SKM-1 treated with dmso at 0.1 percent for 144 hours (cell line): Measurements from ENCODE around the gene CHRM1.
"Not testable (repeated sequence)": the region's sequence is repeated elsewhere in the genome, so short reads cannot be mapped to it uniquely, and the experiment has no call there.

Experiments
- DNase-seq: peaks from one replicate; lab custom pipeline; 2025; ENCODE audit not compliant: unreplicated experiment; lab: John Stamatoyannopoulos, UW

CHRM1 gene

GRCh38 chr11:62921201-62921572 lies at the start of gene CHRM1:
Gene CHRM1, minus strand, starts transcription at chr11:62921363. Its CDS starts 10,263 bp downstream, at chr11:62911100.
- no peak for DNase-seq

- DNase-seq: no peak
Observed at GRCh38 chr11:62965574-62965973, 44.4 kb upstream of the CHRM1 start.

- DNase-seq: no peak
Observed at GRCh38 chr11:62962391-62962790, 41.2 kb upstream of the CHRM1 start.

GRCh38 chr11:62961017-62961570 lies 39.9 kb upstream of the CHRM1 start:
- no peak for DNase-seq

DNA sequence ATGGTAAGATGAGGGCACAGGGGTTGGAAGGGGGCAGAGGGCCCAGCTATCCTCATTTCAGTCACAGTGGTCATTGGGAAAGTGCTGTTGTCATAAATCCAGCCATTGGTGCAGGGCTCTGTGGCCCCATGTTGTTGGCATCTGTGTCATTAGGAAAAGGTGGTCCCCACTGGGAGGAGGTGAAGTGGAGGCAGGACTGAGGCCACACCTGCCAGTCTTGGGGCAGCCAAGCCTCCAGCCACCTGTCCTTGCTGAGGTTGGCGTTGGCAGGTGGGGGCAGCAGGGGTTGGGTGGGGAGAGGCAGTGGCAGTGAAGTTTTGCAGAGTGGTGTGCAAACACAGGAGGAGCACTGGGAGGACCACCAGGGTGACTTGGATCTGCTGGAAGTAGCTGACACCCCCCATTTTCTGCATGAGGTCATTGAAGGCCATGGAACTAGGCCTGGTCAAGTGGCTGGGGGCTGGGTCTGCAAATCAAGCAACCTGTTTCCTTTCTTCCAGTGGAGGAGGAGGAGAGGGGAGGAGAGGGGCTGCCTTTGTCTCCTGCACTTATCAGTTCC lies 38.3 kb upstream of the CHRM1 start:
- no peak for DNase-seq

- DNase-seq: no peak
Observed at GRCh38 chr11:62958547-62959421, 37.6 kb upstream of the CHRM1 start.

DNA sequence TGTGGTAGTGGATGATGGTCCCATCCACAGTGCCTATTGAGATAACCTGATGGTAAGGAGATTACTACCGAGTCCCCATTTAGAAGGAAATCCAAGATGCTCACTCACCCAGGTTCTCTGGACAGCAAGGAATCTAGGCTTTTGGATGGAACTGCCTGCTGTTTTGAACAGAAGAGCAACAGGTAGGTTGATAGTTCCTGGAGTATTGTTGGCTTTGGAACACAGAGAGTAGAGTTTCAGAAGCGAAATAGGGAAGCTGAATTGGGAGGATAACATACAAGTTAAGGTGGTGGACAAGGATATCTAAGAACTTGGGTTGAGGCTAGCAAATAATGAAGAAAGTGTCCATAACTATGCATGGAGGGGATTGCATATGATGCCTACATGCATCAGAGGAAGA lies 36.0 kb upstream of the CHRM1 start:
- no peak for DNase-seq

DNA sequence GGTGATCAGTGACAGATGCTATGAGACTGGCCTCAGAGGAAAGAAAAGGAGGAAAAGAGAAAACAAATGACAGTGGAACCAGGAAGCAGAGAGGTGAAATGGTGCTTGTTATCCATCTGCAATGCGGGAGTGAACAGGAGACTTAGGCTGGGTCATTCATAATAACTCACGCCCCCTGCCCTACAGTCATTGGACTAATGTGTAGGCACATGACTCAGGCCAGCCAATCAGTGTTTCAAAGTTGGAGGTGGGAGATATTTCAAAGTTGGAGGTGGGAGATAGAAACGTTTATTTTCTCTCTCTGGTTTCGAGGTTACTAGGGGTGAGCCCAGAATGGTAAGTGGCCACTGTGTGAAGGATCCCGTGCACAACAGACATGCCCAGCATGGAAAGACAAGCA lies 33.3 kb upstream of the CHRM1 start:
- no peak for DNase-seq

DNA sequence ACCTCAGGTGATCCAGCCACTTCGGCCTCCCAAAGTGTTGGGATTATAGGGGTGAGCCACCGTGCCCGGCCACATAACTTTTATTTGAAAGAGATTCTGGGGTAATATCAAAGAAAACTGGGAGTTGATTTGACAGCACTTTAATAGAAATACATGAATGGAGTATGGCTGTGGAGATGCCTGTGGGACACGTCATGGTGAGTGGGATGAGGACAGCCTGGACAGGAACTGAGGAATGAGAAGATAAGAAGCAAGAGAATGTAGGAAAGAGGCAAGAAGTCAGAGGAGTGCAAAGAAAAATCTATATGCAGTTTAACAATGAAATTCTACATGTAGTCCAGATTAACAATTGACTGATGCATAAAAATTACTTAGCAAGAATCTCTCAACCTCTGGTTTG lies 32.6 kb upstream of the CHRM1 start:
- DNase-seq: no peak

DNA sequence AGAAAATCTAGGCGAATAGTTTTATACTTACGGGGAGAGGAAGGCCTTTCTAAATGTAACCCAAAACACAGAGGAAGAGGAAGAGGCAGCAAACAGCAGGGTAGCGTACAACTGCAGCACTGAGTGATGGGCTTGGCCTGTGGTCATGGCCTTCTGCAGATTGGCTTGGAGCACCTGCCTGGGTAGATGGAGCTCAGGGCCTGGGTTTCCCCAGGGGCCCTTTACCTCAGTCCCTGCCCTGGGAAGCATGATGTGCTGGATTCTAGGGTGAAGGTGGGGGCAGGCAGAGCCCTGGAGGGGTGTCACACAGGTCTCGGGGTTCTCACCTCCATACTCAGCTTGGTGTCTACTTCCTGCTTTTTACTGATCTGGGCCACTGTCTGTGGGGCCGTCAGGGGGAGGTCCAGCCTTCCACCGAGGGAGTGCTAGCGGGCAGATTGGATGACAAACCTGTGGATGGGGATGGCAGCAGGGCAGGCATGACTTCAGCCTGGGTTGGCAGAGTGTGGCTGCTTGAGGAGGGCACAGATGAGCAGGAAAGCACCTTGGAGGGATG lies 27.7 kb upstream of the CHRM1 start:
- DNase-seq: no peak

DNA sequence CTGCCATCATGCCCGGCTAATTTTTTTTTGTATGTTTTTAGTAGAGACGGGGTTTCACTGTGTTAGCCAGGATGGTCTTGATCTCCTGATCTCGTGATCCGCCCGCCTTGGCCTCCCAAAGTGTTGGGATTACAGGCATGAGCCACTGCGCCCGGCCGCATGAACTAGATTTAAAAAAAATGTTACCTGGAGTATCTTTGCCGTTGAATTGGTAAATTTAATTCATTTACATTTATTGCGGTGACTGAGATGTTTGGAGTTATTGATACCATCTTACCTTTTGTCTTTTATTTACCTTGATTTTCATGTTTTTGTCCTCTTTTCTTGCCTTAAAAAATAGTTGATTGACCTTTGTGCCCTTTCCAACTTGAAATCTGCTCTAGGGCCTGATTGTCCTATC lies 24.4 kb upstream of the CHRM1 start:
- not testable (repeated sequence) for DNase-seq

DNA sequence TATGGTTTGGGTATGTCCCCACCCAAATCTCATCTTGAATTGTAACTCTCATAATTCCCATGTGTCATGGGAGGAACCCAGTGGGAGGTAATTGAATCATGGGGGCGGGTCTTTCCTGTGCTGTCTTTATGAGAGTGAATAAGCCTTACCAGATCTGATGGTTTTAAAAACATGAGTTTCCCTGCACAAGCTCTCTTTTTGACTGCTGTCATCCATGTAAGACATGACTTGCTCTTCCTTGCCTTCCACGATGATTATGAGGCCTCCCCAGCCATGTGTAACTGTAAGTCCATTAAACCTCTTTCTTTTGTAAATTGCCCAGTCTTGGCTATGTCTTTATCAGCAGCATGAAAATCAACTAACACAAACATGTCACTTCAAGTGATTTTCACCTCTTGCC lies 16.4 kb upstream of the CHRM1 start:
- DNase-seq: not testable (repeated sequence)

- no peak for DNase-seq
Observed at GRCh38 chr11:62934496-62934785, 13.3 kb upstream of the CHRM1 start.

- DNase-seq: no peak
Observed at GRCh38 chr11:62933750-62934495, 12.8 kb upstream of the CHRM1 start.

DNA sequence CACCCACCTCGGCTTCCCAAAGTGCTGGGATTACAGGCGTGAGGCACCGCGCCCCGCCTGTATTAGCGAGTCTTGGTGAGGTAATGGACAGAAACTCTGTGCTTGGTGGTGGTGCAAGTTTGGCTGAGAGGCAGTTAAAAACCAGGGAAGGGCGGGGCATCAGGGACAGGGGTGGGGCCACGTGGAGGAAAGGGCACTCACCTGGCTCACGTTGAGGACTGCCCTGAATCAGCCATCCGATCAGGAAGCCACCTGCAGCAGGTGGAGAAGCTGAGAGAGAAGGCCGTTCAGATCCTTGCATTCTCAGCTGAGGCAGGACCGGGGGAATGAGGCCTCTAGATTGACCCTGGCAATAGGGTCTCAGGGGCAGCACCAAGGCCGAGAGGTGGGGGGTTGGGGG lies 12.1 kb upstream of the CHRM1 start:
- DNase-seq: no peak

GRCh38 chr11:62931499-62932278 lies 10.5 kb upstream of the CHRM1 start:
- no peak for DNase-seq

DNA sequence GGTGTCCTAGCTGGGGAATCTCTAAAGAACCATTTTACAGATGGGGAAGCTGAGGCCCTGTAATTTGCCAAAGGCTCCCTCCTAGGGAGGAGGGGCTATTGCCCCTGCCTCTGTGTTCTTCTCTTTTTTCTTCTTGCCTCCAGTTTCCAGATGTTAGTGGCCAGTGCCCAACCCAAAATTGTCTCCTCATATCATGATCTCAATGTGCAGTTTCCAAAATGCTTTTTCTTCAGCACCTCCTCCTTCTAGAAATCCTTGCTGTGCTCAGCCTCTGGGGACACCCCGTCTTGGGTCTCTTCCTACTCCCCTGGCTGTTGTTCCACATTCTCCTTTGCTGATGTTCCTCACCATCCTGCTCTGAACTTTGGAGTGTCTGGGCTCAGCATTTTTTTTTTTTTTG lies 9.5 kb upstream of the CHRM1 start:
- DNase-seq: no peak

DNA sequence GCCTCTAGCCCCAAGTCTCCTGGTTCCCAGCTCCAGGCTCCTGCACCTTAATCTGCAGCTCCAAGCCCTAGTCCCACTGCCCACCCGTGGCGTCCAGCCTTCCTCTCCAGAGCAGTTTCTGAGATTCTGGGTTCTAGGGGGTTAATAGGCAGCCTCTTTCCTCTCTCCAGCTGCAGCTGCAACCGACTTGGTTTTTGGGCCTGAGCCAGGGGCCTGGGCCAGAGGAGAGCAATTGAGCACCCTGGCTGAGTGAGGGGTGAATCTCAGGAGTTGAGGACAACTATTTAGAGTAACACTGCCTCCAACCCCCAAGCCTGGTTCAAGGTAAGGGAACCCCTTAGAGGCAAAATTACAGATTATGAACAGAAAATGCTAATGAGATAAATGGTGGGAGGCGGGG lies 9.0 kb upstream of the CHRM1 start:
- no peak for DNase-seq

- no peak for DNase-seq
Observed at GRCh38 chr11:62928011-62928410, 6.8 kb upstream of the CHRM1 start.

- no peak for DNase-seq
Observed at GRCh38 chr11:62926680-62927455, 5.7 kb upstream of the CHRM1 start.
